DOHH2 (cell line): ENCODE data around the gene CACHD1.

Source experiments
- EZH2phosphoT487 ChIP-seq: fragments of 200-600 bp; sonication (generic); IDR thresholded peaks from 2 replicates; pipeline ENCODE4 v1.6.1; 2017; ENCODE audit warnings: borderline replicate concordance, mild to moderate bottlenecking, antibody characterized with exemption, low read length, moderate library complexity, mixed read lengths
- TF ChIP-seq, protein P1 (sequence below): fragments of 200-600 bp; sonication (generic); IDR thresholded peaks from one replicate; pipeline ENCODE4 v1.5.1; 2014; ENCODE audit warnings: antibody characterized with exemption, mild to moderate bottlenecking, low read depth, low read length; ENCODE audit not compliant: poor library complexity, severe bottlenecking

DNA sequence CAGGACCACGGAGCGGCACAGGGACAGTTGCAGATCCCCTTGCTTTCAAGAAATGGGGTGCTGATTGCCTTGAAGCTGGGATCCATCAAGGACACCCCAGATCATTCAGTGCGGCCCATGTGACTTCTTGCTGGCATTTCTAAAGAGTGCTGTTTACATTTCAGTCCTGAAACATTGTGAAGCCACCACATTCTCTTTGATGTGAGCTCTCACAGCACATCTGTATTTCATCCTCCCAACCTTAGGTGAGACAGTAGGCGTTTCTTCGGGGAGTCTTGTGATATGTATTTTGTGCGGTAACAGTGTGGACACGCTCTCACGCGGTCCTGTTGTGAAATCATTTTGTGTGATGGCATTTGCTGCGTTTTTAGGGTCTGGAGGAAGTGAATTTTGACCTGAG is 57.2 kb downstream of the CACHD1 start:
- TF ChIP-seq, protein P1, sequence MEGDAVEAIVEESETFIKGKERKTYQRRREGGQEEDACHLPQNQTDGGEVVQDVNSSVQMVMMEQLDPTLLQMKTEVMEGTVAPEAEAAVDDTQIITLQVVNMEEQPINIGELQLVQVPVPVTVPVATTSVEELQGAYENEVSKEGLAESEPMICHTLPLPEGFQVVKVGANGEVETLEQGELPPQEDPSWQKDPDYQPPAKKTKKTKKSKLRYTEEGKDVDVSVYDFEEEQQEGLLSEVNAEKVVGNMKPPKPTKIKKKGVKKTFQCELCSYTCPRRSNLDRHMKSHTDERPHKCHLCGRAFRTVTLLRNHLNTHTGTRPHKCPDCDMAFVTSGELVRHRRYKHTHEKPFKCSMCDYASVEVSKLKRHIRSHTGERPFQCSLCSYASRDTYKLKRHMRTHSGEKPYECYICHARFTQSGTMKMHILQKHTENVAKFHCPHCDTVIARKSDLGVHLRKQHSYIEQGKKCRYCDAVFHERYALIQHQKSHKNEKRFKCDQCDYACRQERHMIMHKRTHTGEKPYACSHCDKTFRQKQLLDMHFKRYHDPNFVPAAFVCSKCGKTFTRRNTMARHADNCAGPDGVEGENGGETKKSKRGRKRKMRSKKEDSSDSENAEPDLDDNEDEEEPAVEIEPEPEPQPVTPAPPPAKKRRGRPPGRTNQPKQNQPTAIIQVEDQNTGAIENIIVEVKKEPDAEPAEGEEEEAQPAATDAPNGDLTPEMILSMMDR: no peak
- TF ChIP-seq EZH2phosphoT487: no peak
